Endothelial cell of umbilical vein (primary cell): ENCODE data around the gene DCX.

Experiments used
- CTCF ChIP-seq, 2 donors: IDR thresholded peaks; 1 replicate in 1 of 2; 2 replicates in 1 of 2; pipeline ENCODE4 v1.5.1; 2011; ENCODE audit warnings: low read length in 2 of 2, mild to moderate bottlenecking in 2 of 2, moderate library complexity in 2 of 2, control low read depth in 1 of 2, inconsistent platforms in 1 of 2, low read depth in 1 of 2; ENCODE audit not compliant: insufficient read depth in 1 of 2; ENCODE audit errors: extremely low read depth in 1 of 2
- EZH2 ChIP-seq: IDR thresholded peaks from 2 replicates; pipeline ENCODE4 v1.6.1; 2012; ENCODE audit warnings: borderline replicate concordance, low read depth, mild to moderate bottlenecking, moderate library complexity, low read length, inconsistent platforms; ENCODE audit not compliant: severe bottlenecking
- POLR2AphosphoS5 ChIP-seq: IDR thresholded peaks from 2 replicates; pipeline ENCODE4 v1.6.1; 2012; ENCODE audit warnings: low read depth, mild to moderate bottlenecking, control low read depth, low read length, moderate library complexity; ENCODE audit not compliant: insufficient read depth
- TF ChIP-seq, protein P1 (sequence below): IDR thresholded peaks from 2 replicates; pipeline ENCODE4 v1.6.1; 2011; ENCODE audit not compliant: insufficient read depth, insufficient read length

DNA sequence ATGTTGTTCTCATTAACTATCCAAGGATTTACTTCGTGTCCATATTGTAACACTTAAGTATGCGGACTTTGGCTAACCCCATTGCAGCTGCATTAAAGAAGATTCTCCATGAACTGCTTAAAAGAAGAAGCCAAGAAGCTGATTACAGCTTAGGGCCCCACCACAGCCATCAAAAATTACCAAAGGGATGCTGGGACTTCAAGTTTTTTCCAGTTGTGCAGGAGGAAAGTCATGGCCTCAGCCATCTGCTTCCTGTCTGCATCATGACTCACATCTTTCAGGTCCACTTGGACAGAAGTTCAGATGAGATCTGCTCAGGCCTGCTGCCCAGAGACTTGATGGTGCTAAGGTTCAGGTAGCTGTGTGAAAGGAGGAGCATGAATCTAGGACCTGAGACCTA, 102.9 kb downstream of the DCX start:
- TF ChIP-seq CTCF (IDR thresholded peaks at IDR 0.05; ENCODE audit: extremely low read depth in 1 of 2, insufficient read depth in 1 of 2, low read depth in 1 of 2, low read length in 2 of 2) (no peak), EZH2 (no peak), POLR2AphosphoS5 (no peak)
- TF ChIP-seq, protein P1, sequence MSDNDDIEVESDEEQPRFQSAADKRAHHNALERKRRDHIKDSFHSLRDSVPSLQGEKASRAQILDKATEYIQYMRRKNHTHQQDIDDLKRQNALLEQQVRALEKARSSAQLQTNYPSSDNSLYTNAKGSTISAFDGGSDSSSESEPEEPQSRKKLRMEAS: no peak
